ACHN (cell line): ENCODE results near the gene MDK.
"Not testable (repeated sequence)": the region's sequence is repeated elsewhere in the genome, so short reads cannot be mapped to it uniquely, and the experiment has no call there.

Experiments
- DNase-seq: peaks from one replicate; pipeline ENCODE4 v3.0.0-alpha.2; 2015
- in situ Hi-C: cut with HindIII; loops from 2 replicates; pipeline ENCODE4 v1.10.0; 2017; ENCODE audit warnings: low sequenced_read_pairs, low pct_ligation_motif_present, low pct_unique_long_range_greater_than_20kb

MDK gene

DNA sequence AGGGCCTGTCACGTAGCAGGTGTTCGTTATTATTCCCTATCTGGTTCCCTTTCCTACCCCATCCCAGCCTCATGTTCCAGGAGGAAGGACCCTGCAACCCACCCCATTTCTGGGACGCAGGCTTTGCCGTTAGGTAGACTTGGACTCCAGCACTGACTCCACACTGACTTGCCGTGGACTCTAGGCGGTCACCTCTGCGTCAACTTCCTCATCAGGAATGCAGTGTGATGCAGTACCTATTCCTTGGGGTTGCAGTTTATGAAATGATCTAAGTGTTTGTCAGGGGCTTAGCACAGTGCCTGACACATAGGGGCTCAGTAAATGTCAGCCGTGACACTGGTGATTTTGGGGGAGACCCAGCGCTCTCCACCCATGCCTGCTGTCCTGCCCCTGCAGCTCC lies 17.4 kb upstream of the MDK start:
- in situ Hi-C loops = no loop called here
- DNase-seq = no peak

DNA sequence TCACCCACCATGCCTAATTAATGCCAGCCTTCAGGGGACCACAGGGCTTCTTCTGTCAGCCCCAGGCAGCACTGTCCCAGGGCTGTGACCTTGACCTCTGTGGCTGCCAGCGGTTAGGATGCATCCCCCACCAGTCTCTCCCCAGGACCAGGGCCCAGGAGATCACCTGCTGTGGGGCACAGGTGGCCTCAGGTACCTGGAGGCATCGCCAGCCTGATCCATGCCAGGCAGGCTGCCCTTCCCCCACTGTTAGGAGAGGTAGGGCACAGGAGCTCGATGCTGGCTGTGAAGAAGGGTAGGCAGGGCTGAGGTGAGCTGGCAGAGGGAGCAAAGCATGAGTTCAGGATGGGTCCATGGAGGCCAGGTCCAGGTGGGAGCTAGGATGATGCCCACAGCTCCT lies 16.7 kb upstream of the MDK start:
- in situ Hi-C loops = no loop called here
- no peak for DNase-seq

DNA sequence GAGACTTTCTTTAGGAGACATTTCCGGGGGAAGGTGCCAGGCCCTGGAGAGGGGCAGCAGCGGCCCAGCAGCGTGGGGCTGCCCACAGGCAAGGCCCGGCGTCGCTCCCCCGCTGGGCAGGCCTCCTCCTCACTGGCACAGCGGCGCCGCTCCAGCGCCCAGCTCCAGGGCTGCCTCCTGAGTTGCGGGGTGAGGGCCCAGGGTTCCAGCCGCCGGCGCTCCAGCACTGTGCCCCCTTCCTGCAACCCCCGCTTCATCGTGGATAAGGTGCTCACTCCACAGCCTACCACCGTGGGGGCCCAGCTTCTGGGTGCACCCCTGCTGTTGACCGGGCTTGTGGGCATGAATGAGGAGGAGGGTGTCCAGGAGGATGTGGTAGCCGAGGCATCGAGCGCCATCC lies 15.2 kb upstream of the MDK start:
- in situ Hi-C loops = no loop called here
- no peak for DNase-seq

DNA sequence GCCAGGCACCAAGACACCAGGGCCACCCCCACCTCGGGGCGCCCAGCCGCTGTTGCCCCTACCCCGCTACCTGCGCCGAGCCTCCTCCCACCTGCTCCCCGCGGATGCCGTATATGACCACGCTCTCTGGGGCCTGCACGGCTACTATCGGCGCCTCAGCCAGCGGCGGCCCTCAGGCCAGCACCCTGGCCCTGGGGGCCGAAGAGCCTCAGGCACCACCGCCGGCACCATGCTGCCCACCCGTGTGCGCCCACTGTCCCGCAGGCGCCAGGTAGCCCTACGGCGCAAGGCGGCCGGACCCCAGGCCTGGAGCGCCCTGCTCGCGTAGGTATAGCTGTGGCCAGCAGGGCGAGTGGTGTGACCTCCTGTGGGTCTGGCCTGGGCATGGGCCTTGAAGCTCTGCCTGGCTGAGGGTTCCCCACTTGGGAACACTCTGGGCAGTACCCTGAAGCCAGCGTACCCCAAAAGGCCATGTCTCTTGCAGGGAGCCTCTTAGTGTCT lies 14.8 kb upstream of the MDK start:
- DNase-seq = no peak
- in situ Hi-C loops = no loop called here

DNA sequence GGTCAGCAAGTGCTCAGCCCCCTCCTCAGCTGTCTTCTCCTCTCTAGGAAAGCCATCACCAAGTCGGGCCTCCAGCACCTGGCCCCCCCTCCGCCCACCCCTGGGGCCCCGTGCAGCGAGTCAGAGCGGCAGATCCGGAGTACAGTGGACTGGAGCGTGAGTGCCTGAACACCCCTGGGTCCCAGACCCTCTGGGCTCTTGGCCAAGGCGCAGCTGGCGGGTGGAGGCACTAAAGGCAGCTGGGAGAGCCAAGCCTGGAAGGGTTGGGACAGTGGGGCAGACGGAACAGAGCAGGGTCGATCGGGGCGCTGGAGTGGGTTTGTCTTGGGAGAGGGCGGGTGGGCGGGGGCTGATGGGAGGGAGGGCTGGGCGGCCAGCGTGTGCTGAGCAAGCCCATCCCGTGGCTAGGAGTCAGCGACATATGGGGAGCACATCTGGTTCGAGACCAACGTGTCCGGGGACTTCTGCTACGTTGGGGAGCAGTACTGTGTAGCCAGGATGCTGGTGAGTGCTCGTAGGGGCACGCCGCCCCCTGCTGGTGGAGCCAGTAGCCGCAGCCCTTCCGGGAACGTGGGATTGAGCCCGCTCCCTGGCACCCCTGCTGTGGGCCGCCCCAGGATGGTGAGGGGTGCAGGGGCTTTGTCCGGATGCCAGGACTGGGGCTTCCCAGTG lies 14.1 kb upstream of the MDK start:
- in situ Hi-C loops = no loop called here
- DNase-seq = peak; percentile 37

DNA sequence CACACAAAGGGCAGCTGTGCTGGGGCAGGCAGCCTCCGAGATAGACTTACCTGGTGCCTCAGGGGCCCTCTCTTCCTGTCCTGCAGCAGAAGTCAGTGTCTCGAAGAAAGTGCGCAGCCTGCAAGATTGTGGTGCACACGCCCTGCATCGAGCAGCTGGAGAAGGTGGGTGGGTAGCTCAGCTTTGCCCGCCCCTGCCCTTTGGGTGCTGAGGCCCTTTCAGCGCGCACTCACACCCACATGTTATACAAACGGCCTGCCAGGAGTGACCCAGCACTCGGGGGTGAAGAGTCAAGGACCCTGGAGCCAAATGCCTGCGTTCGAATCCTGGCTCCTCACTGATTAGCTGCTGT lies 13.6 kb upstream of the MDK start:
- in situ Hi-C loops = no loop called here
- DNase-seq = no peak

DNA sequence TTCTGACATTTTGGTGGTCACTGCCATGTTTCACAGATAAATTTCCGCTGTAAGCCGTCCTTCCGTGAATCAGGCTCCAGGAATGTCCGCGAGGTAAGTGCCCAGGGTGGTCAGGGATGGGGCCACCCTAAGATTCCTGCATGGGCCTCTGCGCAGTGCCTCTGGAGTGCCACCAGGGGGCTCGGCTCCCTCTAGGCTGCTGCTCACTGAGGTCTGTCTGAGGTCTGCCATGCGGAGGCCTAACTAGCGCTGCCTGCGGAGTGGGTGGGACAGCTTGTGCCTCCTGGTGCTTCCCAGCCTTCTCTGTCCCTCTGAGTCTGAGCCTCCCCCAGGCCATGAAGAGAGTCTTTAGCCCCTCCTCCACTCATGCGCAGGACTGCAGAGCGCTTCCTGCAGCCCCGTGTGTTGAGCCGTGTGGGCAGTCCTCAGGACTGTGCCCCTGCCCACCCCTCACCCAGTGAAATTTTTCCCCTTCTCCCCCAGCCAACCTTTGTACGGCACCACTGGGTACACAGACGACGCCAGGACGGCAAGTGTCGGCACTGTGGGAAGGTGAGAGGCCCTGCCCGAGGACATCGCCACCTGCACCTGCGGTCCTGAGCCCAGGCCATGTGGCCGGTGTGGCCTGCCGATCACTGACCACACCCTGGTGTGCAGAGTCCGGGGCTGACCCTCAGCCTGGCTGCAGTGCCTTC lies 11.9 kb upstream of the MDK start:
- in situ Hi-C loops = no loop called here
- DNase-seq = peak; percentile 78

DNA sequence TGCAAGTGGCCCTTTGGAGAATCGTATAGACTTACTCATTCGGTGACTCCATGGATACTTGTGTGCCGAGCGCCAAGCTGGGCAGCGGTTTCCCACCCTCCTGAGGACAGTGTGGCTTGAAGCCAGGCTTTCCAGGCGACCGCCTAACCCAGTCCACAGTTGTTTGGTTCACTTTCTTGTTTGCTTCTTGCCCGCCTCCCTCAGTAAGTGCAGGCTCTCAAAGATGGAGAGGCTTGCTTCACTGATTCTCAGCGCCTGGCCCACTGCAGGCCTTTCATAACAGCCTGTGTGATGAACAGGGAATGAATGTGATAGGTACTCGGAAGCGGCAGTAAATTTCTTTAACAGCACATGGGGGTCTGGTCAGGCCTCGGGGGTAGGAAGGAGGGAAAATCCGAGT lies 11.2 kb upstream of the MDK start:
- DNase-seq = no peak
- in situ Hi-C loops = no loop called here

DNA sequence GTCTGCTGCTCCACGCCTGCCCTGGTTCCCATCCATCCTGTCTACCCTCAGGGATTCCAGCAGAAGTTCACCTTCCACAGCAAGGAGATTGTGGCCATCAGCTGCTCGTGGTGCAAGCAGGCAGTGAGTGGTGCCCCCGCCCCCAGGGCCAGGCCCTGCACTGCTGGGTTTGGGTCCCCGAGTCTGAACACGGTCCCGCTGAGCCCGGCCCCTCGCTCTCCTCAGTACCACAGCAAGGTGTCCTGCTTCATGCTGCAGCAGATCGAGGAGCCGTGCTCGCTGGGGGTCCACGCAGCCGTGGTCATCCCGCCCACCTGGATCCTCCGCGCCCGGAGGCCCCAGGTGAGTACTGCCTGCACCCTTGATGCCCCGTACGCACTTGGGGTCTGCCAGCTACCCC lies 10.2 kb upstream of the MDK start:
- DNase-seq, in situ Hi-C loops: not testable (repeated sequence)

DNA sequence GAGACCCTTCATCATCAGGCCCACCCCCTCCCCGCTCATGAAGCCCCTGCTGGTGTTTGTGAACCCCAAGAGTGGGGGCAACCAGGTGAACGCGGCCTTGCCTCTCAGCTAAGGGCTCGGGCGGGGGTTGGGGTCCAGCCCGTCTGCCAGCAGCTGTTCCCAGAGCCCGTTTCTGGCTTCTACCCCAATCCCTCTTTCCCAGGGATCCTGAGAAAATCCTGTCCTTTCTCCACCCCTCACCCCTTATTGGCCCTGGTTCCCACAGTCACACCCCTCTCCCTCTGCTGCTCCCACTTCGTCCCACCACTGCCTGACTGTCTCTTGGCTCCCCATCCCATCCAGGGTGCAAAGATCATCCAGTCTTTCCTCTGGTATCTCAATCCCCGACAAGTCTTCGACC lies 9.4 kb upstream of the MDK start:
- in situ Hi-C loops = no loop called here
- no peak for DNase-seq

DNA sequence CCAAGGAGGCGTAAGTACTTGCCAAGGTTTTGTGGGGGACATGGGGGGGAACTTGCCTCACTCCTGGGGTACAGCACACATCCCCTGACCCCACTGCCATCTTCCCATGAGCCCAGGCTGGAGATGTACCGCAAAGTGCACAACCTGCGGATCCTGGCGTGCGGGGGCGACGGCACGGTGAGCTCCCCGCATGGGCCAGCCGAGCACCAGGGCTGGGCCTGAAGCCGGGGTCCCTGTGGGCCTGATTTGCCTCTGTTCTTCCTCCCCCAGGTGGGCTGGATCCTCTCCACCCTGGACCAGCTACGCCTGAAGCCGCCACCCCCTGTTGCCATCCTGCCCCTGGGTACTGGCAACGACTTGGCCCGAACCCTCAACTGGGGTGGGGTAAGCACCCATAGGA lies 9.0 kb upstream of the MDK start:
- DNase-seq, in situ Hi-C loops: not testable (repeated sequence)

DNA sequence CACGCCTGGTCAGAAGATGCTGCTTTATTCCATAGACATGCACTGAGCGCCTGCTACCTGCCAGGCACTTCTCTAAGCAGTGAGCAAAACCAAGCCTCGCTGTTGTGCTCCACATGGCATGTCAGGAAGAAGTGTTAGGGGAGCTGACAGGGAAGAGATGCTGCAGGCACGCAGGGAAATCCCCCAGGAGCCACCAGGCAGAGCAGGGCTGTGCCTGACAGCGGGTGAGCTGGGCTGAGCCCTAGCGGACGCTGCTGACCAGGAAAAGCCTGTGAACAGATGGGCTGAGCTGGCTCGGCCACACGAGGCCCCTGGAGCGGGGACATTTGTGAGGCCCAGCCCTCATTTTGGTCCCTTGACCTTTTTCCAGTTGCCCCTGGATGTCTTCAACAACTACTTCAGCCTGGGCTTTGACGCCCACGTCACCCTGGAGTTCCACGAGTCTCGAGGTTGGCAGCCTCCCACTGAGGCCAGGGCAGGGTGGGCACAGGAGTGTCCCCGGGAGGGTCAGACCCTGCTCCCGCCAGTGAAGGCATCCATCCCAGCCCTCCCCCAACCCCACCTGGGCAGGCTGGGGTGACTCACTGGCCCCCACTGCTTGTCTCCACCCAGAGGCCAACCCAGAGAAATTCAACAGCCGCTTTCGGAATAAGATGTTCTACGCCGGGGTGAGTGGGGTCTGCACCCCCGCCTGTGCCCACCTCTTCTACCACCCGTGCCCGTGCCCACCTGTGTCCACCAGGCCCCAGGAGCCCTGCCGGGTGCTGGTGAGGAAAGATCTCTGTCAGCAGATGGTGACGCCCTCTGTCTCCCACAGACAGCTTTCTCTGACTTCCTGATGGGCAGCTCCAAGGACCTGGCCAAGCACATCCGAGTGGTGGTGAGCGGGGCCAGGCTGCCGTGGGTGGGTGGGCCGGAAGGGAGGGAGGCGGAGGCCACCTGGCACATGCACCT lies 7.4 kb upstream of the MDK start:
- in situ Hi-C loops = no loop called here
- no peak for DNase-seq

DNA sequence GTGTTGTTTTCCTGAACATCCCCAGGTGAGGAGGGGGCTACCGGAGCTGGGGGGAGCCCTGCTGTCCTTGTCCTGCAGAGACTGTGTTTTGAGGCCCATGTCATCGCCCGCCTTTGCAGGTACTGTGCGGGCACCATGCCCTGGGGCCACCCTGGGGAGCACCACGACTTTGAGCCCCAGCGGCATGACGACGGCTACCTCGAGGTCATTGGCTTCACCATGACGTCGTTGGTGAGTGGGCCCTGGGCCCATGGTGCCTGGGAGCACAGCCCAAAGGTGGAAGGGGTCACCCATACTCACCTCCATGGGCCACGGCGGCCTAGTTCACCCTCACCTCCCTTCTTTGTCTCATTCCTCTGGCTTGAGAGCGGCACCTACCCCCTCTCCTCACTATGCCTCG lies 6.7 kb upstream of the MDK start:
- in situ Hi-C loops = no loop called here
- no peak for DNase-seq

DNA sequence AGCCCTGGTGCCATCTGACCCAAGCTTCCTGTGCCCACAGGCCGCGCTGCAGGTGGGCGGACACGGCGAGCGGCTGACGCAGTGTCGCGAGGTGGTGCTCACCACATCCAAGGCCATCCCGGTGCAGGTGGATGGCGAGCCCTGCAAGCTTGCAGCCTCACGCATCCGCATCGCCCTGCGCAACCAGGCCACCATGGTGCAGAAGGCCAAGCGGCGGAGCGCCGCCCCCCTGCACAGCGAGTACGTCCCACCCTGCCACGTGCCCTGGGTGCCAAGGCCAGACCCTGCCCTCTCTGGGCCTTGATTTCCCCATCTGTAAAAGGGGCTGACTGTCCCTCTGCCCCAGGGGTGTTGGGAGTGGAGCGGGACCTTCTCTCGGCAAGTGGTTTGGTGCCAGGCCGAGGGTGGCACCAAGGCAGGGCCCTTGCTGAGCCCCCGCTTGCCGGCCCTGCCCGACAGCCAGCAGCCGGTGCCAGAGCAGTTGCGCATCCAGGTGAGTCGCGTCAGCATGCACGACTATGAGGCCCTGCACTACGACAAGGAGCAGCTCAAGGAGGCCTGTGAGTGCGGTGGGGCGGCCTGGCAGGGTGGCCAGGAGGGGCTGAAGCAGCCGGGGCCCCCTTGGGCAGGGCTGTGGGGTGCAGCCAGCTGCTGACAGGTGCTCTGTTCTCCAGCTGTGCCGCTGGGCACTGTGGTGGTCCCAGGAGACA lies 5.9 kb upstream of the MDK start:
- no peak for DNase-seq
- in situ Hi-C loops = no loop called here

DNA sequence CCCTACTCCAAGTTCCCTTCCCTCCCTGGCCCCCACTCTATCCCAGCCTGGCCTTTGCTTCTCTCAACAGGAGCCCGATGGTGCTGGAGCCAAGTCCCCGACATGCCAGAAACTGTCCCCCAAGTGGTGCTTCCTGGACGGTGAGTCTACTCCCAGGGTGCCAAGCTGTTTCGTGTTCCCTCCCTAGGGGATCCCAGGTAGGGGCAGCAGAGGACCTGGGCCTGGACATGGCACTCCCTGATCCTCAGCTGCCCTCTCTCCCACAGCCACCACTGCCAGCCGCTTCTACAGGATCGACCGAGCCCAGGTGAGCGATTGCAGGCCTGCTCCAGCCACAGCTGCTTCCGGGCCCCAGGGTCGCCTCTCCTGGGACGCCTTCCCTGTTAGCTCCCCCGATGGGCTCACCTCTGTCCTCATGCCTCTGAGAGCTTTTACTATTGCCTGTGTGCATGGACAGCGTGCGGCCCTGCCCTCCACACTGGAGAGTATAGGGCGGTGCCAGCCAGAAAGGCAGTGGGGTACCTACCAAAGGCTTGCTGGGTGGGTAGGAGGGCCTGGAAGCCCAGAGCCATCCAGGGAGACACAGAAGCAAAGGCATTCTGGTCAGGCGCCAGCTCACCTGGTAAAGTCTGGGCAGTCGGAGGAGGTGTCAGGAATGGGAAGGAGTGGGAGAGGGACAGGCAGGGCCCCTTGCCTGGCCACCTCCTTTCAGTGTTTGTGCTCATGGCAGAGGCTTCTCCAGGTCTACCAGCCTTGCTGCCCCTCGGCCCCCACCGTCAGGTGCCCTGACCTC lies 5.0 kb upstream of the MDK start:
- no peak for DNase-seq
- in situ Hi-C loops = no loop called here

DNA sequence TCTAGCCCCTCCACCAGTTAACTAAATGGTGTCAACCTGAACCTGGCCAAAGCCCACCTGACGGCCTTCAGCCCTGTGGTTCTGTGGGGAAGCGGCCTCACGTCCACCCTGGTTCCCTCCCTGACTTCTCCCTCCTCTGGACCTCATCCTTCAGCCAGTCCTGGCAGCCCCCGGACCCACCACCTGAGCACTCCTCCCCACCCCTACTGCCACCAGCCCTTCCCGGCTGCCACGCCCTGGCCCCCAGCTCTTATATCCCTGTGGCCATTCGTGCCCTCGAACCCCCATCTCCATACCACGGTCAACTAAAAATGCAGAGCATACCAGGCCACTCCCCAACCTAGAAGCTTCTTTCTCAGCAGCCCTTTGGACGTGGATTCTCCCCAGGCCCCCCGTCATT lies 4.2 kb upstream of the MDK start:
- no peak for DNase-seq
- in situ Hi-C loops = no loop called here

DNA sequence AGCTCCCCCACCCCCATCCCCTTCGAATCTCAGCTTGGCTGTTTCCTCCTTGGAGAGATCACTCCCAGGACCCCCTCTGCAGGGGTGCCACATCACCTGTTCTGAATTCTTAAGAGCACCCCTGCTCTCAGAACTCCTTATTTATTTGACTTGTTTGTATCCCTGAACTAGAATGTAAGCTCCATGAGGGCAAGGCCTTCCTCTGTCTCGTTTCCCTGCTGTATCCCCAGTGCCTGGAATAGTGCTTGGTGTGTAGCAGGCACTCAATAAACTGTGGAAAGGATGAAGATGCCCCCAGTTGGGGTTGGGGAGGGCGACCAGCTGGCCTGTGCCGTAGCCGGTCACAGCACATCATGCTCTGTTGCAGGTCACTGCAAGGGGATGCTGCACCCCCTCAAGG lies 3.6 kb upstream of the MDK start:
- no peak for DNase-seq
- in situ Hi-C loops = no loop called here

DNA sequence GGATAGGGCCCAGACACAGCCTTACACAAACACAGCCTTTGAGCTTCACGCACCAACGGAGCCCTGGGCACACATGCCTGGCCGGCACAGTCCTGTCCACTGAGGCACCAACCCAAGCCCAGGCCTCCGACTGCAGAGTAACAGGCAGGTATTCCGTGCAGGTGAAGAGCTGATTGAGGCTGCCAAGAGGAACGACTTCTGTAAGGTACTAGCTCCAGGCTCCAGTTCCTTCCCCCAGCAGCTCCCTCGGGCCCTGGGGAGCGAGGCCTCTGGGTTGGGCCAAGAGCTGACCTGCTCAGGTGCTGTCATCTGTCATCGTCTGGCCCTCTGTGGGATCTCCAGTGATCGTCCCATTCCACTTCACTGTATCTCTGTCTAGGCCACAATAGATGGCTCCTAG lies 3.2 kb upstream of the MDK start:
- in situ Hi-C loops = no loop called here
- no peak for DNase-seq
